Measurements from ENCODE around the gene NR2C2AP.

DNA sequence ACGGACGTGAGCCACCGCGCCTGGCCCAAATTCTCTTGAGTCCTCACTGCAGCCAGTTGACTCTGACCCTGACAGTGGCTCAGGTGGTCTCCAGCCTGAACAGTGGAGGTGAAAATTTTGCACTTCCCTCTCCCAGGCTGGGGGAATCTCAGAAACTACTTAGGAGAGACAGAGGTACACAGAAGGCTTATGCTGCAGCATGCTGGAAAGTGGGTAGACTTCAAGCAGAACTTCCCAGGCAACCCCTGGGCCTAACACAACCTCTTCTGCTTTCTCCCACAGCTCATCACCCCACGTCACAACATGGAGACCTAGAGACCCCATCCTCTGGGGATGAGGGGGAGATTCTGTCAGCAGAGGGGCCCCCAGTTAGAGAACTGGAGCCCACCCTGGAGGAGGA lies 23.0 kb upstream of the NR2C2AP start:
- TF ChIP-seq, protein P1, sequence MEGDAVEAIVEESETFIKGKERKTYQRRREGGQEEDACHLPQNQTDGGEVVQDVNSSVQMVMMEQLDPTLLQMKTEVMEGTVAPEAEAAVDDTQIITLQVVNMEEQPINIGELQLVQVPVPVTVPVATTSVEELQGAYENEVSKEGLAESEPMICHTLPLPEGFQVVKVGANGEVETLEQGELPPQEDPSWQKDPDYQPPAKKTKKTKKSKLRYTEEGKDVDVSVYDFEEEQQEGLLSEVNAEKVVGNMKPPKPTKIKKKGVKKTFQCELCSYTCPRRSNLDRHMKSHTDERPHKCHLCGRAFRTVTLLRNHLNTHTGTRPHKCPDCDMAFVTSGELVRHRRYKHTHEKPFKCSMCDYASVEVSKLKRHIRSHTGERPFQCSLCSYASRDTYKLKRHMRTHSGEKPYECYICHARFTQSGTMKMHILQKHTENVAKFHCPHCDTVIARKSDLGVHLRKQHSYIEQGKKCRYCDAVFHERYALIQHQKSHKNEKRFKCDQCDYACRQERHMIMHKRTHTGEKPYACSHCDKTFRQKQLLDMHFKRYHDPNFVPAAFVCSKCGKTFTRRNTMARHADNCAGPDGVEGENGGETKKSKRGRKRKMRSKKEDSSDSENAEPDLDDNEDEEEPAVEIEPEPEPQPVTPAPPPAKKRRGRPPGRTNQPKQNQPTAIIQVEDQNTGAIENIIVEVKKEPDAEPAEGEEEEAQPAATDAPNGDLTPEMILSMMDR (IDR thresholded peaks at IDR 0.05; ENCODE audit: low read length): no peak
- TF ChIP-seq EZH2phosphoT487 (IDR thresholded peaks at IDR 0.05; ENCODE audit: low read length): no peak

Data from MM.1S (cell line).